PFSK-1 (cell line): ENCODE results near the gene LINGO4.

Source experiments
- FOXP2 ChIP-seq: optimal IDR thresholded peaks from 2 replicates; pipeline ENCODE3; 2011; ENCODE audit warnings: borderline replicate concordance, control low read depth, inconsistent platforms; ENCODE audit not compliant: insufficient read depth; ENCODE audit errors: extremely low read length, extremely low read depth
- POLR2AphosphoS5 ChIP-seq: IDR thresholded peaks from 2 replicates; pipeline ENCODE4 v1.6.1; 2012; ENCODE audit warnings: low read depth, mild to moderate bottlenecking, control low read depth, low read length, moderate library complexity
- SIN3A ChIP-seq: IDR thresholded peaks from 2 replicates; pipeline ENCODE4 v1.6.1; 2012; ENCODE audit warnings: mild to moderate bottlenecking, low read length, moderate library complexity, borderline replicate concordance; ENCODE audit not compliant: insufficient read depth
- TAF1 ChIP-seq: IDR thresholded peaks from 2 replicates; pipeline ENCODE4 v1.6.1; 2012; ENCODE audit warnings: low read length, control low read depth, borderline replicate concordance; ENCODE audit not compliant: insufficient read depth
- TF ChIP-seq, protein P1 (sequence below), 2 experiments: IDR thresholded peaks; 2 replicates each; pipeline versions ENCODE4 v1.6.1 to v1.8.0; 2011 to 2012; ENCODE audit warnings: low read depth in 2 of 2, low read length in 2 of 2, control low read depth in 1 of 2, inconsistent platforms in 1 of 2, mild to moderate bottlenecking in 1 of 2, moderate library complexity in 1 of 2; ENCODE audit not compliant: insufficient read depth in 1 of 2

Gene LINGO4

DNA sequence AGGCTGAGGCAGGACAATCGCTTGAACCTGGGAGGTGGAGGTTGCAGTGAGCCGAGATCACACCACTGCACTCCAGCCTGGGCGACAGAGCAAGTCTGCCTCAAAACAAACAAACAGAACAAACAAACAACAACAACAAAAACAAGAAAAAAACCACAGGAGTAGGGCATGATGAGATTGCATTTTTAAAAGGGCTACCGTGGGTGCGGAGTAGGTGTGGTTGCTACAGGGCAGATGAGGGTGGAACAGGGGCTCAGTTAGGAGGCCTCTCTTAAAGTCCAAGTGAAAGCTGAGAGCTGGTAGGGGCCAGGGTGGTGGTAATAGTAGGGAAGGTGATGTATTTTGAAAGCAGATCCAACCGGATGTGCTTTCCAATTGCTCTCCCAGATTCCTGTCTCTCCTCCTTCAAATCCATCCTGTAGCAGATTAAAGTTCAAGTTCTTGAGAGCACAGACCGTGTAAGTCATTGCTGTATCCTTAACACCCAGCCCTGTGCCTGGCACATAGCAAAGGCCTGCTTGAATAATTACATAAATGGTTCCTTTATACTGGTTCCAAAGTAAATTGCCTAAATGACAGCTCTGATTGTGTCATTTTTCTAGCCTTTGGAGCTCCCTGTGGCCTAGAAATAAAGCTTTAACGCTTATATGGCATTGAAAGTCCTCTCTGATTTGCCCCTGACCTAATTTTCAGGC lies 4.2 kb upstream of the LINGO4 start:
- TF ChIP-seq SIN3A (no peak), FOXP2 (no peak), TAF1 (no peak), POLR2AphosphoS5 (no peak)
- TF ChIP-seq, protein P1, sequence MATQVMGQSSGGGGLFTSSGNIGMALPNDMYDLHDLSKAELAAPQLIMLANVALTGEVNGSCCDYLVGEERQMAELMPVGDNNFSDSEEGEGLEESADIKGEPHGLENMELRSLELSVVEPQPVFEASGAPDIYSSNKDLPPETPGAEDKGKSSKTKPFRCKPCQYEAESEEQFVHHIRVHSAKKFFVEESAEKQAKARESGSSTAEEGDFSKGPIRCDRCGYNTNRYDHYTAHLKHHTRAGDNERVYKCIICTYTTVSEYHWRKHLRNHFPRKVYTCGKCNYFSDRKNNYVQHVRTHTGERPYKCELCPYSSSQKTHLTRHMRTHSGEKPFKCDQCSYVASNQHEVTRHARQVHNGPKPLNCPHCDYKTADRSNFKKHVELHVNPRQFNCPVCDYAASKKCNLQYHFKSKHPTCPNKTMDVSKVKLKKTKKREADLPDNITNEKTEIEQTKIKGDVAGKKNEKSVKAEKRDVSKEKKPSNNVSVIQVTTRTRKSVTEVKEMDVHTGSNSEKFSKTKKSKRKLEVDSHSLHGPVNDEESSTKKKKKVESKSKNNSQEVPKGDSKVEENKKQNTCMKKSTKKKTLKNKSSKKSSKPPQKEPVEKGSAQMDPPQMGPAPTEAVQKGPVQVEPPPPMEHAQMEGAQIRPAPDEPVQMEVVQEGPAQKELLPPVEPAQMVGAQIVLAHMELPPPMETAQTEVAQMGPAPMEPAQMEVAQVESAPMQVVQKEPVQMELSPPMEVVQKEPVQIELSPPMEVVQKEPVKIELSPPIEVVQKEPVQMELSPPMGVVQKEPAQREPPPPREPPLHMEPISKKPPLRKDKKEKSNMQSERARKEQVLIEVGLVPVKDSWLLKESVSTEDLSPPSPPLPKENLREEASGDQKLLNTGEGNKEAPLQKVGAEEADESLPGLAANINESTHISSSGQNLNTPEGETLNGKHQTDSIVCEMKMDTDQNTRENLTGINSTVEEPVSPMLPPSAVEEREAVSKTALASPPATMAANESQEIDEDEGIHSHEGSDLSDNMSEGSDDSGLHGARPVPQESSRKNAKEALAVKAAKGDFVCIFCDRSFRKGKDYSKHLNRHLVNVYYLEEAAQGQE (IDR thresholded peaks at IDR 0.05; ENCODE audit: insufficient read depth in 1 of 2, low read depth in 2 of 2, low read length in 2 of 2), result no peak

- no peak for TF ChIP-seq TAF1
- TF ChIP-seq FOXP2, result no peak
- TF ChIP-seq, protein P1 (IDR thresholded peaks at IDR 0.05; ENCODE audit: insufficient read depth in 1 of 2, low read depth in 2 of 2, low read length in 2 of 2), result no peak
- no peak for TF ChIP-seq POLR2AphosphoS5
- TF ChIP-seq SIN3A, result no peak
These were observed 2.5 kb upstream of the LINGO4 start for GRCh38 chr1:151807766-151808165.

- TF ChIP-seq SIN3A, result no peak
- no peak for TF ChIP-seq FOXP2
- TF ChIP-seq POLR2AphosphoS5, result no peak
- TF ChIP-seq TAF1, result no peak
- TF ChIP-seq, protein P1 (IDR thresholded peaks at IDR 0.05; ENCODE audit: insufficient read depth in 1 of 2, low read depth in 2 of 2, low read length in 2 of 2), result no peak
These were observed 1.9 kb upstream of the LINGO4 start for GRCh38 chr1:151807131-151807530.

- no peak for TF ChIP-seq TAF1
- no peak for TF ChIP-seq POLR2AphosphoS5
- TF ChIP-seq FOXP2, result no peak
- TF ChIP-seq SIN3A, result no peak
- TF ChIP-seq, protein P1 (IDR thresholded peaks at IDR 0.05; ENCODE audit: insufficient read depth in 1 of 2, low read depth in 2 of 2, low read length in 2 of 2), result no peak
These were observed 951 bp upstream of the LINGO4 start for GRCh38 chr1:151806170-151806569.

- TF ChIP-seq POLR2AphosphoS5, result no peak
These were observed 1.3 kb downstream of the LINGO4 start for GRCh38 chr1:151803915-151804314.
